Measurements from ENCODE around the gene SKI.
"Not testable (repeated sequence)": the region's sequence is repeated elsewhere in the genome, so short reads cannot be mapped to it uniquely, and the experiment has no call there.

SKI gene

DNA sequence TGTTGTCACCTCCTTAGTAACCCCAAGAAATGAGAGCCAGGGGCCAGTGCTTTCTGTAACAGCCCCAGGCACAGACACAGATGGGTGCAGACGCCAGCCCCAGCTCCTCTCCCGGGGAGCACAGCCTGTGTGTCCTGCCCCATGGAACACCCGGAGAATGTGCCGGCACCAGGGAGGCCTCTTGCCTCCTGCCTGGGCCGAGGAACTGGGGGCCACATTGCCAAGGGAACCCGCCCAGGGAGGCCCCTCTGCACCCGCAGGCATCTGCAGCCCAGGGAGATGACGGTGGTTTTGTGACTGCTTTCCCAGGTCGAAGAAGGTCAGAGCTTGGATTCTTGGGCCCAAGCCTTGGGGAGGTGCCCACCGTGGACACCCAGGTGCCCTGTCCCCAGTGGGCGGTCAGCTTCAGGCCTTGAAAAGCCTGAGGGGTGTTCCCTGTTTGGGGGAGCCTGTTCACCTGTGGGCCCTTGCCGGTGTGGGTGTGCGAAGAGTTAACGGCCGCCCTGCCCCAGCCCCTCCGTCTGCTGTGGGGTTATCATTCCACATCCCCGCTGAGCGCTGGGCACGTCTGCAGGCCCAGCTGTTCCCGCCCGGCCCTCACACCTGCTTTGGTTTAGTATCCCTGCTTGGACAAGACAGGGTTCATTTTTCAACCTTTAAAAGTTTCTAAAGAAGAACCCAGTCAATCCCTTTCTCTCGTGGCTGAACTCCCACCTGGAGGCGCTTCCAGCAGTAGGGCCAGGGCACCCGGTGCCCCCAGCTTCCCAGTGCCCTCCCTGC lies 100.7 kb downstream of the SKI start:
- no peak for FAIRE-seq

GRCh38 chr1:2330035-2330434 lies 101.9 kb downstream of the SKI start:
- no peak for FAIRE-seq

- no peak for FAIRE-seq
These were observed 102.5 kb downstream of the SKI start for GRCh38 chr1:2330519-2331199.

- FAIRE-seq = no peak
These were observed 103.1 kb downstream of the SKI start for GRCh38 chr1:2331200-2331544.

GRCh38 chr1:2331580-2331979 lies 103.5 kb downstream of the SKI start:
- not testable (repeated sequence) for FAIRE-seq

DNA sequence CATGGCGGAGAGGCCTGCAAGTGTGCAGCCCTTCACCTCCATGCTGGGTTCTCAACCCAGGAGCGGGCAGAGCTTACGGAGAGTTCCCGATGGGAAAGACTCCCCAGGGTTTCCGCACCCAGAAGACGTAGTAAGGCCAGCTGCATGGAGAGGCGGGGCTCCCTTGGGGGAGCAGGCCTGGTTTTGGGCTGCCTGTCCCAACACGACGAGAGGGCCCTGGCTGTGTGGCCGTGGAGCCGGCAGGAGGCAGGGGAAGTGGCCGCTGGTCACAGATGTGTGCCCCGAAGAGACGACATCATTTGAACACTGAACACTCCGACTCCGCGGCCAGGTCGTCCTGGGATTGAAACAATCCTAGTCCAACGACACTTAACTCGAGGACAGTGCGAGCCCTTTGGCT lies 106.2 kb downstream of the SKI start:
- no peak for FAIRE-seq

DNA sequence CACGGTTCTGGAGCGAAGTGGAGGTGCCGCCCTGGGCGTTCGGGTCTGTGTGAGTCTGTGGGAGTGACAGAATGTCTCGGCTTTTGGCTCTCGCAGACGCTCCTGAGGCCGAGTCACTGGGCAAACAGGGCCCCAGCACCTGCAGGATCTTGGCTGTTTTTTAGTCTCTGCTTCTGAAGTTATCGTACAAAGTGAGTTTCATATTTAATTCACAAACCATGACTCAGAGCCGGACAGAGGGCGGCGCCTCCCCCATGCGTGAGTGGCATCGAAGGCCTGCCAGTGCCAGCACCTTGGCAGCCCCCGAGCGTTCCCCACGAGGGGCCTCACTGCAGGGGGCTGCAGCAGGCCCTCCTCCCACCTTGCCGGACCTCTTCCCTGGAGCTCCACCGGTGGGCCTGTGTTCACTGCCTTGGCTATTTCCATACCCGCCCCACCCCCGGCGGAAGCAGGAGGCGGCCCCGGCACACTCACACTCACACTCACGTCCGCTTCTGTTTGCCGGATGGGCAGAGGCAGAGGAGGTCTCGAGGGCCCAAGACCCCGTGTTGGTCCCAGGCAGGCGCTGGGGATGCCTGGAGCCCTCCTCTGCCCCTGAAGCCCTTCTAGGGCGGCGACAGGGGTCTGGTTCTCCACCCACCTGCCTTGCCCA lies 106.9 kb downstream of the SKI start:
- no peak for FAIRE-seq

DNA sequence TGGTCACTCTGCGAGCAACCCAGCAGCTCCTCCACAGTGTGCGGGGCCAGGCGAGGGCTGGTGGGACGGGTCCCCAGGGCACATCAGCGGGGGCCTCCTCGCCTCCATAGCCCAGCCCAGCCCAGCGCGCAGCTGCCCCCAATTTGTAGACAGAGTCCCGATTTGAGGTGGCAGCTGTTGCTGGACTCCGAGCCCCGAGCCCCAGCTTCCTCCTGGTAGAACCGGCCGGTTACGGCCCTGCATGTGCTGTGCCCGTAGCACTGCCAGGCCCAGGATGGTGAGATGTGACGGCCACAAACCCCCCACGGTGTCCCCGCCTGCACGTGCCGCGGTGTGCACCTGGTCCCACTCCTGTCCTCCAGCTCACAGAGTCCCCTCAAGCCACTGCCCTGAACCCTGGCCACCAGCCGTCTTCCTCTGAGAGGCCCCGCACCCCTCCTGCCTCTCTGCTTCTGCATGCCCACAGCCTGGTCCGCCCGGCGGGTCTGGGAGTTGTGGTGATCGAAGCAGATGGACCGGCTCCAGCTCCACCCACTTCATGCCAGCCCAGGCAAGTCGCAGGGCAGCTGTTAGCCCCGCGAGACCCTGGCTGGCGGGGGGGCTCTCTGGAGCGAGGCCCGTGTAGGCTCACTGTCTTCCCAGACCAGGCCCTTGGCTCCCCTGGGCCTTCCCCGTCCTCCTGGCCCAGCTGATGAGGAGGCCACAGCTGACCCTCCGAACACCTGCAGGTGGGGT lies 107.8 kb downstream of the SKI start:
- no peak for FAIRE-seq

GRCh38 chr1:2336499-2336898 lies 108.4 kb downstream of the SKI start:
- FAIRE-seq = no peak

- FAIRE-seq = no peak
These were observed 109.0 kb downstream of the SKI start for GRCh38 chr1:2337081-2337480.

GRCh38 chr1:2337501-2337900 lies 109.4 kb downstream of the SKI start:
- no peak for FAIRE-seq

GRCh38 chr1:2339206-2340085 lies 111.3 kb downstream of the SKI start:
- FAIRE-seq = no peak

DNA sequence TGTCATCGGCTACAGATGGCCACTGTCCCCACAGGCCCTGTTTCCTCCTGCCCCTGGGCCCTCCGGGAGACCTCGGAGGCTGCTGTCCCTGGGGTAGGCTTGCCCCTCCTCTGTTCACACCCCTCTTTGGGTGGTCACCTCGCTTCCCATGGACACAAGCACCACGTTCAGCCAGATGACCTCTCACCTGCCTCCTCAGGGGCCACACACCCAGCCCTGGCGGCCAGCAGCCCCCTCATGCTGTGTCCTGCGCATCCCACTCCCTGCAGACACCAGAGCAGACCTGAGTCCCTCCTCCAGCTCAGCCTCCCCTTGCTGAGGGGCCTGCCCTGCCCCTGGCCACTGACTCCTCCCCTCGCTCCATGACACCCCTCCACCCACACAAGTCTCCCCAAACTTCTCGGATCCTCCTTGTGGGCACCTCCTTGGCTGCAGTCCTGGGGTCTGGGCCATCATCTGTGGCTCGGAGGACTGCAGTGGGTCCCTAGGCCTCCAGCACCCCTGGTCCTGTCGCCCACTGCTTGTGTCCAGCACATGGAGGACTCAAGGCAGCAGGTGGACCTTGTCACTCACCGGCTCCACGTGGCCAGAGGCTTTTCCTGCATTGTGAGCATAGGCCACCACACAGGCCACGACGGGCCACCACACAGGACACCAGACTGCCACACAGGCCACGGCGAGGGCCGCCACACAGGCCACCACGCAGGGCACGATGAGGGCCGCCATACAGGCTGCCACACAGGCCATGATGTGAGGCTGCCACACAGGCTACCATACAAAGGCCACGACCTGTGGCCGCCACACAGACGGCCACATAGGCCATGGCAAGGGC lies 112.2 kb downstream of the SKI start:
- no peak for FAIRE-seq

DNA sequence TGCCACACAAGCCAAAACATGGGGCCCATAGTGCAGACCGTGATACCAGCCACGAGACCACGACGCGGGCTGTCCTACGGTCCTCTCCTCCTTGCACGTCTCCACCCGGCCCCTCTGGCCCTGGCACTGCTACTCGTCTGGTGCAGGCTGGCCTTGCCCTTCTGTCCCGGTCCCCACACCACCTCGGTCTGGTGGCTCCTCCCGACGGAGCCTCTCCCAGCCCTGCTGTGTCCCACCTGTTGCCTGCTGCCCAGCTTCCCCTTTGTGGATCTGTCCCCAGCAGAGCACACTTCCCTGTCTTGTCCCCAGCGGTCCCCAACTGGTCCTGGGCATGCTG lies 112.8 kb downstream of the SKI start:
- FAIRE-seq = no peak

DNA sequence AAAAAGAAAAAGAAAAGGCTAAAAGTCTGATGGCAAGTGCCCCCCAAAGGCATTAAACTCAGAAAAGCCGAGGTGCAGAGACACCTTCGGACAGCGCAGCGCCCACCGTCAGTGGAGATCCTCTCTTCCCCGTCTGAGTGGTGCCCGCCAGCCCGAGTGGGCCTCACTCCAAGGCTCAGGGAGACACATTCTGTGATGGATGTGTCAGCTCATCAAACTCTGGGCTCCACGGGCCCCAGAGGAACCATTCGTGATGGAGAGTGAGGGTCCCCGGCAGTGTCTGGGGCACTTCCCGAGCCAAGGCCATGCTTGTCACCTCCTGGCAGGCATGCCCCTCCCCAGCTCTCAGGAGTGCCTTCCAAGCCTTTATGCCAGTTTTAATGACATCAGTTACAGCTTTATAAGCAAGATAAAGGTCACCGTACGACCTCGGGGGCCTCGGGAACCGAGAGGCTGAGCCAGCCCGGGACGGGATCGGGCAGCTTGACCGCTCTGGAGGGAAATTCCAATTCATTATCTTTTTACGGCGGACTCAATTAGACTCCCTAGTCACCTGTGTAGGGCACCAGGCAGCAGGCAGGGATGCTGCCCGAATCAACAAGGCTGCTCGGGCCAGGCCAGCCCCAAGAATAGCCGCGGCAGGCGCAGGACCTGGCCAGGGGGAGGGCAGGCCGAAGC lies 113.7 kb downstream of the SKI start:
- no peak for FAIRE-seq

GRCh38 chr1:2342384-2343022 lies 114.4 kb downstream of the SKI start:
- FAIRE-seq = no peak

DNA sequence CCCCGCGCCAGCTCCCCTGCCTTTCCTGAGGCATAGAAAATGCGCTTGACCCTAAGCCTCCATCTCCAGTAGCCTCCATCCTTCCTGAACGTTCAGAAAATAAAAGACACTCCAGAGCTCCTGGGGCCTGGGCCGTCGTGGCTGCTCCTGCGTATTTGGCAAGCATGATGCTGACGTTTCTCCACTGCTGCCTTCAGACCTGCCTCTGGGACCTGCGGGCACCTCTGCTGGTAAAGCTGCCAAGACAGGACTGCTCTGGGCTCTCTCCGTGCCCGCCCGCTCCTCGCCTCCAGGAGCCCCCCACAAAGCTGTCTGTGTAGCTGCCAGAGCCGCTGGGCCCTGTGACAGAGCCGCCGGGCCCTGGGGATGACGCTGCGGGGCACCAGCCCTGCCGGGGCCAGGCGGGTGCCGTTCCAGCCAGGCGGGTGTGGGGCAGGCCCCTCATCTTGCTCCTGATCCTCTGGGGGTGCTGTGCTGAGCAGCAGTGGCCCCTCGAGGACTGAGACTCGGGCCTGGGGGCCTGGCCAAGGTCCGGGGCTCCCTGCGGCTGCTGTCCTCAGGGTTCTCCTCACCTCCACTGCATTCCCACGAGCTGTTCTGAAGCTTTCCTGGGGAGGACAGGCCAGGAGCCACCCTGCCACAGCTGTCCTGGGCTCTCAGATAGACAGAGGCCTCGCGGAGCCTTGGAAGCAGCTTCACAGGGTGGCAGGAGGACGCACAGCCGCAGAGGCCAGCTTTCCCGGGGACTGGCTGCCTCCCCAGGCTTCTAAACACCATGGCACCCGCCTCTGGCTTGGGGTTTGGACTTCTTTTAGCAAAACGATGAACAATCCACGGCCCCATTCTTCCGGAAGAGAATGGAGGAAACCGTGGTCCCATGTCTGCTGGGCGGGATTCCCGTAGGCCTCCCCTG lies 115.2 kb downstream of the SKI start:
- FAIRE-seq = no peak

DNA sequence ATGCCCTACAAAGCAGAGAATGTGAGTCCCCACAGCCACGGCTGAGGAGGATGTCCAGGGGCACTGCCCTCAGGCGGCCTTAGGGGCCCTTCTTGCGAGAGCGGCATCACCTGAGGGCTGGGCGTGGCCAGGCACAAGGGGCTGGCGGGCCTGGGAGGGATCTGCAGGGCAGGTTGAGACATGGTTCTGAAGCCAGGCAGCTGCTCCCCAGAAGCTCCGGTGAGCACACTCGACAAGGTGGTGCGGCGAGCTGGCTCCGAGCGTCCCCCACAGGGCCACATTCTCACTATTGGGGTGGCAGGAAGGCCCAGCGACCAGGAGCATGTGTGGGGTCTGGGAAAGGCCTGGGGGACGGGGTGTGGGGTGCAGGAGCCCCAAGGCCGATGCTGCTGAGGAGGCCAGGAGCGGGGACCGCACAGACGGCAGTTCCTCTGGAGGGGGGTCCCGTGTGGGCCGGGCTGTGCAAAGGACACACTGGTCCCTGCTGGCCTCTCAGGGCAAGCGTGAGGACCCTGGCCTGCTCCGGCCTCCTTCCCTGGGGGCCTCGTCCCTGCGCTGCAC lies 116.1 kb downstream of the SKI start:
- no peak for FAIRE-seq

DNA sequence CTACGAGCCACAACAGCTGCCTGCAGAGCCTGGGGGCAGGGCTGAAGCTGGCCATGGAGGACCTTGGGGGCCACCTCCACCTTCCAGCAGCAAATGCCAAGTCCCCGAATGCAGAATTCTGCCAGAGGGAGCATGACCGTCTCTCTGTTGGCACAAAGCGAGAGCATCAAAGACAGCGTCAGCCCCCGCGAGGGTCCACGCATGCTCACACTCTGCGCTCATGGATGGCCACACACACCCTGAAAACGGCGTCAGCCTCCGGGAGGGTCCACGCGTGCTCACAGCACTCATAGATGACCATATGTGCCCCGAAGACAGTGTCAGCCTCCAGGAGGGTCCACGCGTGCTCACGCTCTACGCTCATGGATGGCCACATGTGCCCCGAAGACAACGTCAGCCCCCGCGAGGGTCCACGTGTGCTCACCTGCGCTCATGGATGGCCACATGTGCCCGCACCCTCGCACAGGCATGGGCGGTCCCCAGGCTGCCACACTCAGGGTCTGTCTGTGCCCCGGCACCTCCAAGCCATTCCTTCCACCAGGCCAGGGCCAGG lies 116.7 kb downstream of the SKI start:
- FAIRE-seq = no peak
